Naive B cell (primary cell): ENCODE data around the gene MTA2. TPM values are rescaled to one million over a fixed set of nuclear protein-coding genes. Genes with fewer than 3 reads are reported as not detected.
A peak's percentile ranks its signal among the peaks of the same experiment; 100 is the strongest.
"Not testable (repeated sequence)": the region's sequence is repeated elsewhere in the genome, so short reads cannot be mapped to it uniquely, and the experiment has no call there.

Experiments
- ATAC-seq, 2 donors: fragments of 150-1000 bp; cut with Tn5 transposase; 2 replicates each; pipeline ENCODE4 v1.10.0; 2021; ENCODE audit warnings: low read depth in 2 of 2, mild to moderate bottlenecking in 2 of 2, moderate library complexity in 2 of 2
- DNase-seq: peaks from one replicate; pipeline ENCODE4 v3.0.0; 2022
- H3K27ac Mint-ChIP-seq, 6 donors: one replicate each; pipeline ENCODE4 v1.8.0; 2020 to 2022; ENCODE audit warnings: mild to moderate bottlenecking in 6 of 6, mixed read lengths in 6 of 6, moderate library complexity in 5 of 6, inconsistent platforms in 2 of 6
- H3K27me3 Mint-ChIP-seq, 3 donors: one replicate each; pipeline ENCODE4 v1.8.0; 2021 to 2022; ENCODE audit warnings: mixed read lengths in 3 of 3, mild to moderate bottlenecking in 1 of 3
- H3K36me3 Mint-ChIP-seq, 2 donors: one replicate each; pipeline ENCODE4 v1.8.0; 2020 to 2022; ENCODE audit warnings: mixed read lengths in 2 of 2, inconsistent platforms in 1 of 2, mild to moderate bottlenecking in 1 of 2
- H3K4me1 Mint-ChIP-seq, 3 donors: one replicate each; pipeline ENCODE4 v1.8.0; 2020 to 2022; ENCODE audit warnings: mixed read lengths in 3 of 3, inconsistent platforms in 1 of 3, mild to moderate bottlenecking in 1 of 3, moderate library complexity in 1 of 3
- H3K4me3 Mint-ChIP-seq, 8 donors: one replicate each; pipeline ENCODE4 v1.8.0; 2020 to 2022; ENCODE audit warnings: mild to moderate bottlenecking in 8 of 8, mixed read lengths in 8 of 8, moderate library complexity in 8 of 8, inconsistent platforms in 2 of 8
- H3K9me3 Mint-ChIP-seq, 7 donors: one replicate each; pipeline ENCODE4 v1.8.0; 2020 to 2022; ENCODE audit warnings: mixed read lengths in 7 of 7, mild to moderate bottlenecking in 5 of 7, inconsistent platforms in 2 of 7, moderate library complexity in 1 of 7
- polyA plus RNA-seq, 6 donors: library from polyadenylated mRNA; unstranded; fragments of 300-500 nt; fragmentation: Illumina TruSeq; gene quantifications; one replicate each; pipeline ENCODE4 v1.2.3, GENCODE V29; 2021; ENCODE audit warnings: low read depth in 6 of 6

Gene MTA2
- 10 to 100 TPM in 5 of 6 donors, 1 to 10 TPM in 1; 3.4 to 27.5 (median 17.8) TPM for polyA plus RNA-seq

DNA sequence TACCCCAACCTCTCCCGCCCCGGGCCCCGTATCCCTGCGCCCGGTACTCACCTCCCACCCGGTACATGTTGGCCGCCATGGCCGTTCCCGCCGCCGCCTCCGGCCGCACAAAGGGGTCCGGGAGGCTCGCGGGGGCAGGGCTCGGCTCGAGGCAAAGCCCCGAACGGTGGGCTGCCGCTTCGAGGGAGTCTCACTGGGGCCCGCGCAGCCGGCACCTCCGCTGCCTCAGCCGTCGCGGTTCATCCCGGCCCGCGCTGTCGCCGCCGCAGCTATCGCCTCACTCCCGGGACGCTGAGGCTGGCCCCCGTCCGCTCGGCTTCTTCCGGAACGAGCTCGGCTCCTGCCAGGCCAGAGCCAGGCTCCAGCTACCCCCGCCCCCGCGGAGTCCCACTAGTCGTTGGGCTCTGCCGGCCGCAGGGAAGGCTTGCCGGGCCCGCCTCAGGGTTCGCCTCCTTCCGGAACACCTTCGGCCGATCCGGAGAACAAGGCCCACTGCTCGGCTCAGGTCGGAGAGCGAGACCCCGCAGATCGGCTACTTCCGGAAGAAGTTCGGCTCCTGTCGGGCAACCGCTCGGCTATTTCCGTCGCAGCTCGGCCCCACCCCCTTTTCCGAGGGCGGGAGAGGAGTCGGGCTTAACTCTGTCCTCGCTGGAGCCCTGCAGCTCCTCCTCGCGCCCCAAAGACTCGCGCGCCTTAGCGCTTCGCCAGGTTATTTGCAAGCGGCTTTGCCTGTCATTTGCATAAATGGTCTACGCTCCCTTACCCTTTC is at the start of gene MTA2:
TSS of gene MTA2 (minus strand) at position 494 of the 769 bp plus-strand sequence. CDS start at position 79, 415 bp downstream.
- Mint-ChIP-seq H3K9me3 (peaks cover 0 to 5% (median 0%) of the 10 kb centered on the region in 7 donors), H3K4me3 (peak within 1 kb of the TSS; percentile 92 to 97 (median 94)), H3K27me3 (no peaks in the 10 kb centered on the region), H3K36me3 (peaks cover 13 to 36% of the 10 kb centered on the region in 2 donors), H3K27ac (peak within 1 kb of the TSS; percentile 89 to 98 (median 97)), H3K4me1 (peaks cover 45 to 69% (median 48%) of the 10 kb centered on the region in 3 donors)
- peak; percentile 75 to 79 for ATAC-seq
- DNase-seq = peak; percentile 100

DNA sequence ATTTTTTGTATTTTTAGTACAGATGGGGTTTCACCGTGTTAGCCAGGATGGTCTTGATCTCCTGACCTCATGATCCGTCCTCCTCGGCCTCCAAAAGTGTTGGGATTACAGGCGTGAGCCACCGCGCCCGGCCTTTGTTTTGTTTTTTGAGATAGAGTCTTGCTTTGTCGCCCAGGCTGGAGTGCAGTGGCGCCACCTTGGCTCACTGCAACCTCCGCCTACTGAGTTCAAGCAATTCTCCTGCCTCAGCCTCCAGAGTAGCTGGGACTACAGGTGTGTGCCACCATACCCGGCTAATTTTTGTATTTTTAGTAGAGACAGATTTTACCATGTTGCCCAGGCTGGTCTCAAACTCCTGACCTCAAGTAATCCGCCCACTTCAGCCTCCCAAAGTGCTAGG is 48.6 kb upstream of the MTA2 start:
- not testable (repeated sequence) for H3K36me3 Mint-ChIP-seq, H3K27ac Mint-ChIP-seq, ATAC-seq, DNase-seq, H3K27me3 Mint-ChIP-seq, H3K9me3 Mint-ChIP-seq
- peak overlapping the region in 2 of 8 donors; percentile 45 to 63 for H3K4me3 Mint-ChIP-seq
- peaks cover 19 to 40% (median 38%) of the 10 kb centered on the region in 3 donors for H3K4me1 Mint-ChIP-seq

DNA sequence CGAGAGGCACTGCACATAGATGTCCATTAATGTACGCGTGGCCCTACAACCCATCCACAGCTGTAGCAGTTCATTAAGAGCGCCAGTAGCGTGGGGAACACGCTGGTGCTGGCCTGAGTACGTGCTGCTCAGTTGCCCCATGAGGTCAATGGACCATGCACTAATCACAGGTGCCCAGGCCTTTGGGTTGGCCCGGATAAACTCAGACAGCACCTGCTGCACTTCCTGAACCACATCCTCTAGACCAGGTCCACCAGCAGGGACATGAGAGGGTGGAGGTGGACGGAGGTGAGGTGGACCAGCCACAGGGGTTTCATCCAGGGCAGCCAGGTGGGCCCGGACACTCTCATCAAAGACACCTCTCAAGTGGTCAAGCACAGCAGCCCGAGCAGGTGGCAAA is 47.8 kb upstream of the MTA2 start:
- H3K4me1 Mint-ChIP-seq = peaks cover 22 to 45% (median 40%) of the 10 kb centered on the region in 3 donors
- peak overlapping the region in 1 of 6 donors; percentile 80 for H3K27ac Mint-ChIP-seq
- ATAC-seq = no peak
- no peaks in the 10 kb centered on the region for H3K27me3 Mint-ChIP-seq
- H3K9me3 Mint-ChIP-seq = peaks cover 0 to 4% (median 0%) of the 10 kb centered on the region in 7 donors
- peak overlapping the region in 1 of 8 donors; percentile 45 for H3K4me3 Mint-ChIP-seq
- H3K36me3 Mint-ChIP-seq = no peaks in the 10 kb centered on the region
- DNase-seq = no peak

DNA sequence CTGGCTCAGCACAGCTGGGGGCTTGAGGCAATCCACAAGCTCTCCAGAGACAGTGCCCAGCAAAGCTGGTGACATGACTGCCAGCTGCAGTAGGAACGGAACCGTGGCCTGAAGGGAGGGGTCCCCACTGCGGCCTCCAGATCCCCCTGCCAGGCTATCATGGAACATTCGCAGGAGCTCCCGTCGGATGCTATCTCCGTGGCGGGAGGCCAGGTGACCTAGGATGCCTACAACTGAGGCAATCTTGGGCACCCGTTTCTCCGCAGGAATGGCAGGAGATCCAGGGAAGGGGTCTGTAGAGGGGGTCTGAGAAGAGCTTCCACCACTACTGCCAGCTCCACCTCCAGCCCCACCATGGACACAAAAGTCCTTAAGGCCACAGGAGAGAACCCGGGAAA is 47.3 kb upstream of the MTA2 start:
- ATAC-seq = no peak
- peak overlapping the region in 1 of 8 donors; percentile 45 for H3K4me3 Mint-ChIP-seq
- H3K4me1 Mint-ChIP-seq = peaks cover 22 to 46% (median 45%) of the 10 kb centered on the region in 3 donors
- H3K27me3 Mint-ChIP-seq = no peaks in the 10 kb centered on the region
- H3K27ac Mint-ChIP-seq = no peak overlapping the region
- no peaks in the 10 kb centered on the region for H3K36me3 Mint-ChIP-seq
- DNase-seq = no peak
- peaks cover 0 to 4% (median 0%) of the 10 kb centered on the region in 7 donors for H3K9me3 Mint-ChIP-seq

DNA sequence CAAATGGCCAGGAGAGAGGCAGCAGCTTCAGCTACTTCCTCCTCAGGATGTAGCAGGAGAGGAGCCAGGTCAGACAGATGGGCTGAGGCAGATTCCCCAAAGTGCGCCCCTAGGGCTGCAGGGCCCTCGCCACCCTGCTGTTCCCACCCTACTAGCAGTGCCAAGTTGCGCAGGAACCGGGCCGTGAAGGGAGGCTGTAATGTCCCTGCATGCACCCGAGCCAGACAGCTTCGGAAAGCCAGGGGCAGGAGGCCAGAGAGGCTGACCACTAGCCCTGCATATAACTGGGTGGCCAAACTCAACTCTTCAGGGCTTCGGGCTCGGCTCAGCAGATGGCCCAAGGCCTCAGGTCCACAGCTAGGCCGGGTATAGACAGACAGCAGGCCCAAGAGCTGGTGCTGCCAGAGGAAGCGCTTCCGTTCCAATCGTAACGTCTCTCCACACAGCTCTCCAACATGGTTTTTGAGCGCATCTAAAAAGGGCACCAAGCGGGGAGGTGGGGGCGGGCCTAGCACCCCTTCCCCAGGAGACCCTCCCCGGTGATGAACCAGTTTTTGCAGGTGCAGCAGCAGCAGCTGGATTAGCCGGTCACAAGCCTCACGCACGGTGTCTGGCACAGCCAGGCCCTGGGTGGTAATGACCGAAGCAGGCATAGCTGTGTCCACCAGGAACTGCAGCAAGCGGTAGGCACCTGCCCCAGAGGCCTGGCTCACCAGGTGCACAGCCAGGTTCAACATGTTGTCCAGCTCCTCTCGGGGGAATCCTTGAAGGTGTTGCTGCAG is 46.7 kb upstream of the MTA2 start:
- no peak for ATAC-seq
- Mint-ChIP-seq H3K36me3 (no peaks in the 10 kb centered on the region), H3K27me3 (no peaks in the 10 kb centered on the region), H3K9me3 (peaks cover 0 to under 1% (median 0%) of the 10 kb centered on the region in 7 donors), H3K4me1 (peaks cover 19 to 44% (median 42%) of the 10 kb centered on the region in 3 donors), H3K27ac (peak overlapping the region in 1 of 6 donors; percentile 85), H3K4me3 (peak overlapping the region in 2 of 8 donors; percentile 19 to 52)
- no peak for DNase-seq

DNA sequence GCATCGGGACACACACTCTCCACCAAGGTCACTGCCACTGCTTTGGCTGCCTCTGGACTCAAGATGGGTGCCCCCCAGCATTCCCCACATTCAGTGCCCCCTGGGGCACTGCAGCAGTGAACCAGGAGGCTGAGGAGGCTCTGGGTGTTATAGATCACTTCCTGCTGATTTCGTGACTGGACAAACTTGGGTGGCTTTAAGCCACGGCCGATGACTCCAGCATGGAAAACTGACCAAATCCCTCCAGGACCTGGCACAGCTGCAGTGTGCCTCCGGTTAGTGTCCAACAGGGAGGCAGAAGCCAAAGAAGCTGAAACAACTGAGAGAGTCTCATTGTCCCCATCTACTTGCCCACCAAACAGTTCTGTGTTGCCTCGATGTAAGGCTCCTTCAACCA is 45.9 kb upstream of the MTA2 start:
- DNase-seq (no peak), ATAC-seq (no peak)
- no peaks in the 10 kb centered on the region for H3K27me3 Mint-ChIP-seq
- H3K4me1 Mint-ChIP-seq = peaks cover 17 to 39% (median 37%) of the 10 kb centered on the region in 3 donors
- no peaks in the 10 kb centered on the region for H3K9me3 Mint-ChIP-seq
- no peaks in the 10 kb centered on the region for H3K36me3 Mint-ChIP-seq
- H3K27ac Mint-ChIP-seq = no peak overlapping the region
- H3K4me3 Mint-ChIP-seq = peak overlapping the region in 2 of 8 donors; percentile 16 to 25

DNA sequence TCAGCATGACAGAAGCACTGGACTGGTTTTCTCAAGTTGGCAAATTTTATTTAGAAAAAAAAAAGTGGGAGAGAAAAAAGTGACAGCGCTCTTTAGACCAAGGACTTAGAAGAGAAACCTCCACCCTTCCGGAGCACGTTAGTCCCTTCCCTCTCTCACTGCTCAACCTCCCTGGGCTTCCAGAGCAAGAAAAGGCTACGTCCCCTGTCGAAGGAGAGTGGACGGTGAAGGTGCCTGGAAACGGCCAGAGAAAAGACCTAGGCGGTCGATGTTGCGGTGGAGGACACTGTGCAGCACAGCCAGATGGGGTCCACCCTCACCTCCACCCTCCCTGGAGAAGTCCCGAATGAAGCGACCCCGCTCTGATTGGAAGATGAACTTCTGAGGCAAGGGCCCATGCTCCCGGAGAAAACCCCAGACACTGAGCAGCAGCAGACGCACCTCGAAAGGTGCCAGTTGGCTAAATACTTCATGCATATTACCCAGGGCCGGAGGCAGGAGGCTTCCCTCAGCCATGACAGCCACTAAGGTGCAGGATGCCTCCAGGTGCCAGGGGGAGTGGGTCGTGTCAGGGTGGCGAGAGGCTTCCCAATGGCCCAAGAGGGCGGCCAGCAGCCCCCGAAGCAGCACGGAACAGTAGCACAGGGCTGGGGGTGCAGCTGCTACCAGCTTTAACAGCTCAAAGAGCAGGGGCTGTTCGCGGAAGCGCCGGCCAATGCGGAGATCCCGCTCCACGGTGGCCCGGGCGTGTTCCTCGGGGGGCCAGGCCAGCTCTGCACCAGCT is 45.4 kb upstream of the MTA2 start:
- ATAC-seq (no peak), DNase-seq (no peak)
- peak overlapping the region in 5 of 6 donors; percentile 89 to 98 (median 93) for H3K27ac Mint-ChIP-seq

DNA sequence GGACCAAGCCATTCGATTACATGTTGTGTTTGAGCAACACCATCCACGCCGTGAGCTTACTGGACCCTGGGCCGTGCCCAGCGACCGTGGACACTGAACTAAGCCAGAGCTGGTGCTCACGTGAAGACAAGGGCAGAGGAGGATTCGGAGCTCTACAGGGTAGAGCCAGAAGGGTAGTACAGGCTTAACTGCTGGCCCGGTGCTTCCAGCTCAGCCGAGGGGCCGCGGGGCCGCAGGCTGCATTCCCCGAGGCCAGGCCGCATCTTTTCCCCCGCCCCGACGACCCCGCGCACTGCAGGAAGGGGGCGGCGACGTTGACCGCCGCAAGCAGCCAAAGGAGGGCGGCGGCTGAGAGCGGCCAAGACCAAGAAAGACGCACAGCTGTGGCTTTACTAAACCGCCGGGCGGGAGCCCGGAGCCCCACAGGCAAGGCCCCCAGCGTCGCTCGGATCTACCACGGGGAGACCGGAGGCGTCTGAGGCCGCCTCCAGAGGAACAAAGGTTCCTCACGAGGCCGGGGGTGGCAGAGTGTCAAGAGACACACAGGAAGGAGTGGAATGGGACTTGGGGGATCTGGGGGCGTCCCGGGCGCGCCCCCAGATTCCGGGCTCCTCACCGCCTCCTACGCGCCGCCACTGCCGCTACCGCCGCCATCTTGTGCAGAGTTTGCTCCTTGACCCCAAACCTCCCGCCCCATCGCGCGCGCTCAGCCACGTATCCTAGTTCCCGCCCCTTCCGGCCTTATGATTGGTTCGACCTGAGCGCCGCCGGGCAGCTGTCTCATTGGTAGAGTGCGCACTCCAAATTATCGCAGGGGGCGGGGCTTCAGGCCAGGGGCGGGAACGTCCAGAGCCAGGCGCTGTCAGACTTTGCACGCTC is 44.5 kb upstream of the MTA2 start, which contains the start of gene GANAB:
TSS of gene GANAB (minus strand) at position 668 of the 879 bp plus-strand sequence. CDS start at position 654, 14 bp downstream.
- DNase-seq = peak; percentile 97
- Mint-ChIP-seq H3K27me3 (no peaks in the 10 kb centered on the region), H3K27ac (peak within 1 kb of the TSS; percentile 89 to 98 (median 95)), H3K9me3 (no peaks in the 10 kb centered on the region), H3K4me1 (peaks cover 12 to 31% (median 28%) of the 10 kb centered on the region in 3 donors), H3K4me3 (peak within 1 kb of the TSS; percentile 77 to 97 (median 94)), H3K36me3 (no peaks in the 10 kb centered on the region)
- peak; percentile 99 for ATAC-seq

More for the DNA sequence above, 45.4 kb upstream of the MTA2 start:
- H3K9me3 Mint-ChIP-seq = no peaks in the 10 kb centered on the region
- peak overlapping the region; percentile 77 to 97 (median 94) for H3K4me3 Mint-ChIP-seq
- H3K36me3 Mint-ChIP-seq = no peaks in the 10 kb centered on the region
- H3K4me1 Mint-ChIP-seq = peaks cover 12 to 33% (median 31%) of the 10 kb centered on the region in 3 donors
- no peaks in the 10 kb centered on the region for H3K27me3 Mint-ChIP-seq

DNA sequence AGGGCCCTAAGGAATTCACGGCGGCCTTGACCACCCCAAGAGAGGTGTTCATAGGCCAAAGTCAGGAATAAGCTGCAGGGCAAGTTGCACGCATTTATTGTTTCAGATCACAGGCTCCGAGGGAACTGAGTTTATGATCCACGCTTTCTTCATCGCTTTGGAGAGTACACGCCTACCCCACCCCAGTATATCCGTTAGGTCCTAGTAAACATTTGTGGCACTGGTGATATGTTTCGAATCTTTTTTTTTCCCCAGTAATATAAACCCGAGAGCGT is 43.9 kb upstream of the MTA2 start:
- no peak for ATAC-seq
- peak overlapping the region; percentile 77 to 97 (median 94) for H3K4me3 Mint-ChIP-seq
- peak overlapping the region; percentile 63 to 97 (median 94) for H3K27ac Mint-ChIP-seq
- H3K4me1 Mint-ChIP-seq = peaks cover 16 to 34% (median 28%) of the 10 kb centered on the region in 3 donors
- H3K9me3 Mint-ChIP-seq = no peaks in the 10 kb centered on the region
- H3K36me3 Mint-ChIP-seq = no peaks in the 10 kb centered on the region
- H3K27me3 Mint-ChIP-seq = no peaks in the 10 kb centered on the region
- DNase-seq = no peak

DNA sequence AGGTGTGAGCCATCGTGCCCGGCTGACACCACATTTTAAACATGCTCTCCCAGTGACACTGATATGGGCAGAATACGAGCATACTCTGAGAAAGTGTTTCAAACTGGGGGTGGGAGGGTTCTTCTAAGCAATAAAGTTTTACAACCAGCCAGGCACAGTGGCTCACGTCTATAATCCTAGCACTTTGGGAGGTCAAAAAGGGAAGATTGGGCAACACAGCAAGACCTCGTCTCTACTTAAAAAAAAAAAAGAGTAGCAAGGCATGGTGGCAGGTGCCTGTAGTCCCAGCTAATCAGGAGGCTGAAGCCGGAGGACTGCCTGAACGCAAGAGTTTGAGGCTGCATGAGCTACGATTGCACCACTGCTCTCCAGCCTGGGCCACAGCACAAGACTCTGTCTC is 42.6 kb upstream of the MTA2 start:
- Mint-ChIP-seq H3K27ac (peak overlapping the region in 2 of 6 donors; percentile 49 to 93), H3K36me3 (peaks cover 0 to 6% of the 10 kb centered on the region in 2 donors), H3K4me1 (peaks cover 21 to 46% (median 31%) of the 10 kb centered on the region in 3 donors), H3K27me3 (no peaks in the 10 kb centered on the region), H3K4me3 (peak overlapping the region in 6 of 8 donors; percentile 26 to 93 (median 62)), H3K9me3 (no peaks in the 10 kb centered on the region)
- no peak for DNase-seq
- no peak for ATAC-seq

DNA sequence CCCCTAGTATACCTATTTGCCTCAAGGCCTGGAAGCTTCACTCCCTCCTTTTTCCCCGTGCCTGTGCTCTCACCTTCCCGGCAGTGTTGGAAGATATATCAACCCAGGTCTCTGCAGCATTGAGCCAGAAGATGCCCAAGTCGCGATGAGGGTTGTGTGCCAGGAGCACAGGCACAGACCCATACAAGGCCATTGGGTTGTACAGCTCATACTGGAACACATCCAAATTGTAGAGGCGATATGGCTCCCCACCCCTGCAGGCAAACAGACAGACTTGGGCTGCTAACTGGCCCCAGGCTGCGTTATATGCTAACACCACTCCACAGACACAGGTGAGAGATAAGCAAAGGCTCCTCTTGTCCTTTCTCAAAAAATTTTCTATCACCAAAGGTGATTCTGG is 30.8 kb upstream of the MTA2 start:
- Mint-ChIP-seq H3K4me1 (peaks cover 1 to 18% (median 15%) of the 10 kb centered on the region in 3 donors), H3K27ac (peak overlapping the region in 2 of 6 donors; percentile 46 to 72), H3K27me3 (no peaks in the 10 kb centered on the region), H3K36me3 (peaks cover 20 to 25% of the 10 kb centered on the region in 2 donors), H3K9me3 (no peaks in the 10 kb centered on the region), H3K4me3 (peak overlapping the region in 1 of 8 donors; percentile 33)
- DNase-seq = no peak
- no peak for ATAC-seq

DNA sequence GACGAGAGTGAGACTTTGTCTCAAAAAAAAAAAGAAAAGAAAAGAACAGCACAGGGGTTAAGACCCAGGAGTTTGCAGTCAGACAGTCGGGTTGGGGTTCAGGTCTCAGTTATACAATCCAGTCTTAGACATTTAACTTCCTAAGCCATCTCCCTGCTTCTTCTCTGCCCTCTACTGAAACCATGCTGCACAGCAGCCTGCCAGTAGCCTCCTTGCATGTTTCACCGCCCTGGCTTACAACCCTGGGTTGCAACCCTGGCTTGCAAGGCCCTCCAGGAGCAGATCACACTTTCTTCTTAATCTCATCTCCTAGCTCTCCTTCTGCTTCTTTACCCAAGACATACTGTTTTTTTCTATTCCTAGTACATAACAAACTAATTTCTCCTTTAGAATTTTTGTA is 26.0 kb upstream of the MTA2 start:
- Mint-ChIP-seq H3K4me1 (peaks cover 0 to 8% (median 7%) of the 10 kb centered on the region in 3 donors), H3K36me3 (peaks cover 12 to 42% of the 10 kb centered on the region in 2 donors), H3K4me3 (no peak overlapping the region), H3K27me3 (no peaks in the 10 kb centered on the region), H3K9me3 (no peaks in the 10 kb centered on the region), H3K27ac (peak overlapping the region in 2 of 6 donors; percentile 22 to 26)
- ATAC-seq = no peak
- no peak for DNase-seq
